GDM1 (cell line): ENCODE measurements around the gene ZNF8.
"Not testable (repeated sequence)": the region's sequence is repeated elsewhere in the genome, so short reads cannot be mapped to it uniquely, and the experiment has no call there.

Experiments
- DNase-seq: peaks from one replicate; lab custom pipeline; 2025; lab: John Stamatoyannopoulos, UW

ZNF8 gene

DNA sequence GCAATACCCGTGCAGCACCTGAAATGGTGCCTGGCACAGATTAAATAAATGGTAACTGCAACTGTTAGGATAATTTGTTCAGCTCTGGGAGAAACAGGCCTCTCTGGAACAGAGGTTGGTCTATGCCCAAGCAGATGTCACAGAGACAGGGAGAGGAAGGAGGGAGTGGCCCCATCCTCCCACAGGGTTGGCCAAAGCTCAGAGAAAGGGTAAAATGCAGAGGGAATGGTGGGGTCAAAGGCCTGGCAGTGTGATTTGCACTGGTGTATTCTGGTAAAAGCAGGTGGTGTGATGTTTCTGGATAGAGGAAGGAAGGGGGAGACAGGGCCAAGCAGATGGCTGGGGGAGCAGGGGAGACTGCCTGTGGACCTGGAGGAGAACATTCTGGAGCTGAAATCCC is 57.5 kb downstream of the ZNF8 start:
- no peak for DNase-seq

DNA sequence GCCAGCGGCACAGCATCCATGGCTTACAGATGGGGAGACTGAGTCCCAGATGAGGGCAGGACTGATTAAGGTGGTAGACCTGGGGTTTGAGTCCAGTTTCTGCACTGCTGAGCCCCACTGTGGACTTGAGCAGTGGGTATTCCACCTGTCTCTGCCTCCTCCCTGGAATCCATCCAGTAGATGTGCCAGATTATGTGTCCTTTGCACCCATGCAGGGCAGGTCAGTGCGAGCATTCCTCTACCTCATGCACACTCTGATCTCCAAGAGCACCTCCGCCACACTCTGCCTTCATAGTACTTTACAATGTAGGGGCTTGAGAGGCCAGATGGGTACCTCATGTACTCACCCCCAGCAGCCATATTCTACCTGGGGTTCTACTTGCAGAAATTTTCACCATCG is 58.1 kb downstream of the ZNF8 start:
- DNase-seq, result no peak

DNA sequence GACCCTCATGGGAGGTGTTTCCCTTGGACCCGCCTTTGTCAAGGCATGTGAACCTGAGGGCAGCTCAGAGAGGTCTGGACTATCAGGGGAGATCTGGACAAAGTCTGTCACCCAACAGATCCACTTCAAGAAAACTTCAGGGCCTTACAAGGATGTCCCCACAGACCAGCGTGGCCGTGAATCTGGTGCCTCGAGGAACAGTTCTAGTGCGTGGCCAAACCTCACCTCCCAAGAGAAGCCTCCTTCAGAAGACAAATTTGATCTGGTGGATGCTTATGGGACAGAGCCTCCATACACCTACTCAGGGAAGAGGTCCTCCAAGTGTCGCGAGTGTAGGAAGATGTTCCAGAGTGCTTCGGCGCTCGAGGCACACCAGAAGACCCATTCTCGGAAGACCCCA is 59.6 kb downstream of the ZNF8 start:
- DNase-seq, result no peak

DNA sequence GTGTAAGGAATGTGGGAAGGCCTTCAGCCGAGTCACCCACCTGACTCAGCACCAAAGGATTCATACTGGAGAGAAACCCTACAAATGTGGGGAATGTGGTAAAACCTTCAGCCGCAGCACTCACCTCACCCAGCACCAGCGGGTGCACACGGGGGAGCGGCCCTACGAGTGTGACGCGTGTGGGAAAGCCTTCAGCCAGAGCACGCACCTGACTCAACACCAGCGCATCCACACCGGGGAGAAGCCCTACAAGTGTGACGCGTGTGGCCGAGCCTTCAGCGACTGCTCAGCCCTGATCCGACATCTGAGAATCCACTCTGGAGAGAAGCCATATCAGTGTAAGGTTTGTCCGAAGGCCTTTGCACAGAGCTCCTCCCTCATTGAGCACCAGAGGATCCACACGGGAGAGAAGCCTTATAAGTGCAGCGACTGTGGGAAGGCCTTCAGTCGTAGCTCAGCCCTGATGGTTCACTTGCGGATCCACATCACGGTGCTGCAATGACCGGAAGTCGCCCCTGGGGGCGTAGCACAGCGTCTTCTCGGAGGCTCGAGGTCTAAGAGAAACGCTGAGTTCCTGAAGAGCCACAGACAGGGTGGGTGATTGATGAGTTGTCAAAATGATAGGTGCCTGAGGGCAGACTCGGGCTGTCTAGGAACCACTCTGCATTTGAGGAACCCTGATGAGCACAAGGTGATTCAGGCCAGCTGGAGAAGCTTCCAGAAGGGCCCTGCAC is 60.2 kb downstream of the ZNF8 start:
- no peak for DNase-seq

DNA sequence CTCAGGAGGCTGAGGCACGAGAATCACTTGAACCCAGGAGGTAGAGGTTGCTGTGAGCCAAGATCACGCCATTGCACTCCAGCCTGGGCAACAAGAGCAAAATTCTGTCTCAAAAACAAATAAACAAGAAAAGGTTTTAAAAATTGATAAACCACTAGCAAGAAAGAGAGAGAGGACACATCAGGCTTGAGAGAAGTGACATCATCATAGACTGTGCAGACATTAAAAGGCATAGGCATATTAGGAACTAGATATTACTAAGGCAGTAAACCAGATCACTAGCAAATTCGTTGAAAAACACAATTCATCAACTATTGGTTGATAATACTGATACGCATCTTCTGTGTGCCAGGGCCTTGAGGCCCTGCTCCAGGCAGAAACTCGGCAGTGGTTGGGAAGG is 66.8 kb downstream of the ZNF8 start:
- DNase-seq, result no peak

DNA sequence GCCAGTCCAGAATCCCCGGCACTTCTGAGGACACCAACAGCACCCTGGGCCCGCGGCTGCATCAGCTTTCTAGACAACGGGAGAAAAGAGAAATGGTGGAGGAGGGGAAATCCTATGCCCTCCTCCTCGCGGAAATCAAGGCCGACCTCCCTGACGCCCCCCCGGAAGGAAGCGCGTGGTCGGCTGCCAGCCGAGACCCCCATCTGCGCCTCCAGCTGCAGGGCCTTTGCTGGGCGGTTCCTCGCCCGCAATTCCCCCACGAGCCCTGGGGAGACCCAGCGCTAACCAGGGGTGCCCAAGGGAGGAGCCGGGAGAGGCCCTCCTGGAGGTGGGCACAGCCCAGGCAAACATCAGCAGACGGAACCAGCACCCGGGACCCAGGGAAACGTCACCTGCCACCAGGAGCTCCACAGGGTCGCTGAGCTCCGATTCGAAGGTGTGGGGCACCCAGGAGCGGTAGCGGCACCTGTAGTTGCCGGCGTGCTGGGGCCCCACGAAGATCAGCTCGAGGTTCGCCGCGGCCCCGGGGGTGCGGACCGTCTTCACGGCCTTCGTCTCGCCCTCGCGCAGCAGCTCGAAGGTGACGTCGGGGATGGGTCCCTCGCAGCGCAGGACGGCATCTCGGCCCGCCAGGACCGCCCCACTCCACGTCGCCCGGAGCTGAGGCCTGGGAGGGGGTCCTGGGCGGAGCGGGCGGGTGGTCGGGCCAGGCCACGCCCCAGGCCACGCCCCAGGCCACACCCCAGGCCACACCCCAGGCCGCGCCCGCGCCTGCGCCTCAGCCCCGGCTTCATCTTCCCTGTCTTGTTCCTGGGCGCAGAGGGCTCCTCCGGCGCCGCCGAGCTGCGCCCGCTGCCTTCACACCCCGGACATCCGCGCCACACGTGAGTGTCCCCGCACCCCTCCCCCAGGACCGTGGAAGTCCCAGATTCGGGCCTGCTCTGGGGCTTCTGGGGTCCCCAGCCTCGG is 68.5 kb downstream of the ZNF8 start:
- DNase-seq, result peak; percentile 69

DNA sequence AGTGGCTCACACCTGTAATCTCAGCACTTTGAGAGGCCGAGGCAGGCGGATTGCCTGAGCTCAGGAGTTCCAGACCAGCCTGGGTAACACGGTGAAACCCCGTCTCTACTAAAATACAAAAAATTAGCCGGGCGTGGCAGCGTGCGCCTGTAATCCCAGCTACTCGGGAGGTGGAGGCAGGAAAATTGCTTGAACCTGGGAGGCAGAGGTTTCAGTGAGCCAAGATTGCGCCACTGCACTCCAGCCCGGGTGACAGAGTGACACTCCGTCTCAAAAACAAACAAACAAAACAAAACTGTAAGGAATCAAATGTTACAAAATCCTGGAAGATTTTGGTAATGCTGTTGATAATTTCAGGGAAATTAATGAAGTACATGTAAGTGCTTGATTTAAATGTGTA is 69.3 kb downstream of the ZNF8 start:
- DNase-seq, result not testable (repeated sequence)

DNA sequence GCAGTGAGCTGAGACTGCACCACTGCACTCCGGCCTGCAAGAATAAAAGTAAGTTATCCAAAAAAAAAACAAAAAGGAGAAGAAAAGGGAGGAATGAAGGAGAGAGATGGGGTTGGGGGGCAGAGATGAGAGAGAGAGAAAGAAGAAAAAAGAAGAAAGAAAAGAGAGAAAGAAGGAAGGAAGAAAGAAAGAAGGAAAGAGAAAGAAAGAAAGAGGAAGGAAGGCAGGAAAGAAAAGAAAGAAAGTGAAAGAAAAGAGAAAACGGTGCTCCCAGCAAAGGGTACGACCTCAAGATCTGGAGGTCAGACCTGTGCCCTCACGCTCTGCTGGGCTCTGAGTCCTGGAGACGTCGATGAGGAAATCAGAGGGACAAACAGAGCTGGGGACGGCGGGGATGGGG is 70.8 kb downstream of the ZNF8 start:
- no peak for DNase-seq

DNA sequence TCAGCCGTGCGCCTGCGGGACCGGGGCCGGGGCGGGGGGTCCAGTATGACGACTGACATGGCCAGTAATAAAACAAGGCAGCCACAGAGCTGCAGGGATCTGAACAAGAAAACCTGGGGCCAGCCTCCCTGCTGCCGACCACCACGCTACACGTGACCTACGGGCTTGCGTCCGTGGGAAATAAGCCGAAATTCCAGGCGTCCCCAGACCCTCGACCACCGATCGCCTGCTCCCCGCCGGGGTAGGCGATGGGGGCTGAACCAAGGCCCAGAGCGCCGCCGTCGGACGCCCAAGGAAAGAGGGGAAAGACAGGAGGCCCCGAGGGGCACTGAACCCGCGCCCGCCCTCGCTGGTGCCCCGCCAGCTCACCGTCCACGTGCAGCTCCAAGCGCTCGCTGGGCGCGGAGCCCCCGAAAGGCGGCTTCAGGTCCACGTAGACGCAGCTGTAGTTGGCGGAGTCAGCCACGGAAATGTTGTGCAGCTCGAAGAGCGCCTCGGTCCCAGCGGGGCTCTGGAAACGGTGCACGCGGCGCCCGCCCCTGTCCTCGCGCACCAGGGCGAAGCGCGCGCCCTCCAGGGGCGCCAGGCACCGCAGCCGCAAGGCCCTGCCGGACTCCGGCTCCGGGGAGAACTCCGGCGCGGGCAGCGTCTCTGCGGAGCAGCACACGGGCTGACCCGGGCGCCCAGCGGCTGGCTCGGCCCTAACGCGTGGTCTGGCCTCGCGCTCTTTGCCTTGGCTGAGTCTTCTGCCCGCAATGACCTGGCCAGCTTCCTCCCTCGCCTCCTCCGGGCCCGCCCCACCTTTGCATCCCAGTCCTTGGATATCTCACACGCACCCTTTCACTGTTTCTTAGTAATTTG is 71.5 kb downstream of the ZNF8 start:
- DNase-seq, result no peak

DNA sequence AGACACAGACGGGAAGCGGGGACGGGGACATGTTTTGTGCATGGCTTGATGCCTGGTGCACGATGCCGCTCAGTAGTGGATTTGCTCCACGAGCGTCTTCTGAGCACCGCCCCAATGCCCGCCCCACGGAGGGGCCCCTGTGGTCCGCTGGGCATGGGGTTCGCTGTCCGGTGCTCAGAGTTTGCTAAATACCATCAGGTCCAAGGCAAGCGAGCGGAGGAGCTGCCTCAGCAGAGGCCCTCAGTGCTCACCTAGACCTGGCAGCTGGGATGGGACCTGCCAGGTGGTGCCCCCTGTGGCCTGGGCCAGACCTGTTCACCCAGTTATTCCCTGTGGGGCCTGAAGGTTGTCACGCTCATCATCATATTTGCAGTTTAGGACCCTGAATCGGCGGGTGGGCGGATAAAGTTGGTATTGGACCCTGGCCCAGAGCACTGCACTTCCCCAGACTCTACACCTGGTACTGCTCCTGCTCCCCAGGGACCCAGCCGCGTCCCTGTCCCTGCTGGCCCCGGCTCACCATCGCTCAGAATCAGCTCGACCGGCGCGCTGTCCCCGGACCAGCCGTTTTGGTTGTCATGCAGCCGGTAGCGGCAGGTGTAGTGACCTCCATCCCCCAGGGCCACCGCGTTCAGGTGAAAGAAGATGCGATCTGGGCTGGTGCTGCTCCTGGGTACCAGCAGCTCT is 72.3 kb downstream of the ZNF8 start:
- no peak for DNase-seq

DNA sequence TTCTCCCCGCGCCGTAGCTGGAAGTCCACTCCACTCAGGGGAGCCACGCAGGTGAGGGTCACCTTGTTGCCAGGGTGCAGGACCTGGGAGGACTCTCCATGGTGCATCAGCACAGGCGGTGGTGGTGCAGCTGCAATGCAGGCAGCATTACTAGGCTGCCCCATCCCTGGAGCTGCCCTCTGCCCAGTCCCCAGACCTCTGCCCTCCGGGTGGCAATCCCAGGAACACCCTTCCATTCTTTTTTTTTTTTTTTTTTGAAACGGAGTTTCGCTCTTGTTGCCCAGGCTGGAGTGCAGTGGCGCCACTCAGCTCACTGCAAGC is 72.8 kb downstream of the ZNF8 start:
- no peak for DNase-seq

DNA sequence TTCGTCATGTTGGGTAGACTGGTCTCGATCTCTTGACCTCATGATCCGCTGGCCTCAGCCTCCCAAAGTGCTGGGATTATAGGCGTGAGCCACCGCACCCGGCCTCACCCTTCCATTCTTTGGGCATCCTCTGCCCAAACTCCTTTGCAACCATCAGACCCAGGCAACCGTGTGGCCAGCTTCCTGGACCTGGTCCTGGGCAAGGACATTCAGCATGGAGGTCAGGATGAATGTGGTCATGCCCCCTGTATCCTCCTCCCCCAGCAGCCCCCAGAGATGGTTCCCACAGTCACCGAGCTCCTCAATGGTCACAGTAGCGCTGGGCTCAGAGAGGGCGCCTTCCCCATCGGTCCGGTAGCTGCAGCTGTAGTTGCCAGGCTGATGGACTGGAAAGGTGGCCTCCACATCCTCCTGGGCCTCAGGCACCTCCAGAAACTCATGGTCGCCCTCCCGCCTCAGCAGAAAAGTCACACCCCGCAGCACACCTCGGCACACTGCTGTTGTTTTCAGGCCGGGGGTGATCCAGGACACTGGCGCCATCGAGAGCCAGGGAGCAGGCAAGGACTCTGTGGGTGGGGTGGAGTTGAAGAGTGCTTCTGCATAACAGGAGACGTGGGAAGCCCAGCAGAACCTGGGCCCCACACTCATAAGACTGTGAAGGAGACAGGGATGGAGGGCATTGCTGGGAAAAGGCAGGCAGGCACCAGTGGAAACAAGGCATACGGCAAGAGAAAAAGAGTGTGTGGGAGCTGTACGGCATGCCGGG is 73.4 kb downstream of the ZNF8 start:
- no peak for DNase-seq
